Measurements from ENCODE around the gene PLCB1. TPM values are rescaled to one million over a fixed set of nuclear protein-coding genes. Genes with fewer than 3 reads are reported as not detected.
"Not testable (repeated sequence)": the region's sequence is repeated elsewhere in the genome, so short reads cannot be mapped to it uniquely, and the experiment has no call there.

PLCB1 gene
- total and polyA plus RNA-seq, 2 experiments from 2014 or later, result 6.7 to 20.5 TPM

- no peaks in the 10 kb centered on the region for H4K20me1 ChIP-seq (ENCODE audit: insufficient read depth, poor library complexity, severe bottlenecking)
- H3K27ac ChIP-seq, result no peak overlapping the region
- H3K36me3 ChIP-seq (replicated peaks; ENCODE audit: insufficient read depth, low read depth), result no peaks in the 10 kb centered on the region
- WGBS (ENCODE audit: low lambda C conversion rate, missing lambda C conversion rate), result 88% methylated on average over 1 of the region's 1 CpG
- H3K4me1 ChIP-seq (ENCODE audit: insufficient read depth), result peaks cover 14% of the 10 kb centered on the region
- no peaks in the 10 kb centered on the region for H3K27me3 ChIP-seq
- H3K79me2 ChIP-seq, result no peaks in the 10 kb centered on the region
- H3K9me3 ChIP-seq (ENCODE audit: low read depth), result no peaks in the 10 kb centered on the region
- no peak overlapping the region for H3K4me3 ChIP-seq
- TF ChIP-seq EZH2 (IDR thresholded peaks at IDR 0.05; ENCODE audit: borderline replicate concordance) (no peak), CTCF (IDR thresholded peaks at IDR 0.05; ENCODE audit: poor library complexity) (no peak), EZH2phosphoT487 (IDR thresholded peaks at IDR 0.05; ENCODE audit: low read depth, severe bottlenecking, unreplicated experiment) (no peak)
- no peaks in the 10 kb centered on the region for H3K9me2 ChIP-seq (replicated peaks; ENCODE audit: insufficient read depth)
- no peak for DNase-seq (ENCODE audit: low spot score)
- no peak overlapping the region for H3K4me2 ChIP-seq
- no peak overlapping the region for H2AFZ ChIP-seq
These were observed 214.7 kb downstream of the PLCB1 start for GRCh38 chr20:8346700-8347270.

GRCh38 chr20:8350225-8350624 is 218.2 kb downstream of the PLCB1 start:
- H3K79me2 ChIP-seq; H3K9me2 ChIP-seq (replicated peaks; ENCODE audit: insufficient read depth); H3K27ac ChIP-seq; H2AFZ ChIP-seq; DNase-seq (ENCODE audit: low spot score); H3K4me3 ChIP-seq; H3K27me3 ChIP-seq; H4K20me1 ChIP-seq (ENCODE audit: insufficient read depth, poor library complexity, severe bottlenecking); H3K36me3 ChIP-seq (replicated peaks; ENCODE audit: insufficient read depth, low read depth); H3K4me2 ChIP-seq; H3K9me3 ChIP-seq (ENCODE audit: low read depth): not testable (repeated sequence)
- 77% methylated on average over 2 of the region's 2 CpGs for WGBS (ENCODE audit: low lambda C conversion rate, missing lambda C conversion rate)
- H3K4me1 ChIP-seq (ENCODE audit: insufficient read depth), result peaks cover 14% of the 10 kb centered on the region

- Histone ChIP-seq H4K20me1 (ENCODE audit: insufficient read depth, poor library complexity, severe bottlenecking) (no peaks in the 10 kb centered on the region), H3K36me3 (replicated peaks; ENCODE audit: insufficient read depth, low read depth) (no peaks in the 10 kb centered on the region), H3K9me3 (ENCODE audit: low read depth) (no peaks in the 10 kb centered on the region), H3K27ac (no peak overlapping the region), H3K4me3 (no peak overlapping the region), H3K4me2 (no peak overlapping the region), H3K9me2 (replicated peaks; ENCODE audit: insufficient read depth) (no peaks in the 10 kb centered on the region), H3K27me3 (no peaks in the 10 kb centered on the region), H2AFZ (no peak overlapping the region), H3K79me2 (no peaks in the 10 kb centered on the region), H3K4me1 (ENCODE audit: insufficient read depth) (no peaks in the 10 kb centered on the region)
- TF ChIP-seq EZH2phosphoT487 (IDR thresholded peaks at IDR 0.05; ENCODE audit: low read depth, severe bottlenecking, unreplicated experiment) (no peak), CTCF (IDR thresholded peaks at IDR 0.05; ENCODE audit: poor library complexity) (no peak), EZH2 (IDR thresholded peaks at IDR 0.05; ENCODE audit: borderline replicate concordance) (no peak)
- no peak for DNase-seq (ENCODE audit: low spot score)
- 90% methylated on average over 1 of the region's 1 CpG for WGBS (ENCODE audit: low lambda C conversion rate, missing lambda C conversion rate)
These were observed 220.4 kb downstream of the PLCB1 start for GRCh38 chr20:8352486-8352885.

GRCh38 chr20:8353512-8353911 is 221.4 kb downstream of the PLCB1 start:
- no peak overlapping the region for H3K27ac ChIP-seq
- no peaks in the 10 kb centered on the region for H3K36me3 ChIP-seq (replicated peaks; ENCODE audit: insufficient read depth, low read depth)
- no peaks in the 10 kb centered on the region for H3K27me3 ChIP-seq
- 94% methylated on average over 2 of the region's 2 CpGs for WGBS (ENCODE audit: low lambda C conversion rate, missing lambda C conversion rate)
- no peaks in the 10 kb centered on the region for H3K9me2 ChIP-seq (replicated peaks; ENCODE audit: insufficient read depth)
- H3K79me2 ChIP-seq, result no peaks in the 10 kb centered on the region
- no peaks in the 10 kb centered on the region for H3K4me1 ChIP-seq (ENCODE audit: insufficient read depth)
- no peak for TF ChIP-seq EZH2 (IDR thresholded peaks at IDR 0.05; ENCODE audit: borderline replicate concordance)
- no peak for TF ChIP-seq EZH2phosphoT487 (IDR thresholded peaks at IDR 0.05; ENCODE audit: low read depth, severe bottlenecking, unreplicated experiment)
- no peak for TF ChIP-seq CTCF (IDR thresholded peaks at IDR 0.05; ENCODE audit: poor library complexity)
- H3K4me3 ChIP-seq, result no peak overlapping the region
- H2AFZ ChIP-seq, result no peak overlapping the region
- no peaks in the 10 kb centered on the region for H4K20me1 ChIP-seq (ENCODE audit: insufficient read depth, poor library complexity, severe bottlenecking)
- H3K4me2 ChIP-seq, result no peak overlapping the region
- H3K9me3 ChIP-seq (ENCODE audit: low read depth), result no peaks in the 10 kb centered on the region
- no peak for DNase-seq (ENCODE audit: low spot score)

Measured in hepatocyte (in vitro differentiated cells).